Measurements from ENCODE around the gene ITIH2. TPM values are rescaled to one million over a fixed set of nuclear protein-coding genes. Genes with fewer than 3 reads are reported as not detected.

The ITIH2 gene
- total and polyA plus RNA-seq, 2 of the 8 experiments (the other 6 are each of a cell fraction or from before 2014, with no cell fraction given) = not detected

GRCh38 chr10:7776777-7777176, 73.7 kb downstream of the ITIH2 start:
- Histone ChIP-seq H3K56ac (replicated peaks; ENCODE audit: insufficient read length, low read depth, low read length) (no peak overlapping the region), H3K9ac (replicated peaks in 1 of 4; ENCODE audit: extremely low read depth in 1 of 4, low read depth in 3 of 4, low read length in 3 of 4) (no peak overlapping the region), H3K9me3 (ENCODE audit: insufficient read depth in 2 of 2, low read depth in 1 of 2, low read length in 1 of 2) (no peaks in the 10 kb centered on the region), H2BK20ac (ENCODE audit: low read length) (no peak overlapping the region), H3K79me2 (ENCODE audit: control insufficient read depth in 1 of 2, insufficient read depth in 2 of 2, low read length in 2 of 2) (peaks cover 0 to 6% of the 10 kb centered on the region in 2 experiments; a peak in 2 of 4 replicates), H3K4me2 (ENCODE audit: insufficient read depth in 1 of 2, low read depth in 2 of 2, low read length in 2 of 2) (no peak overlapping the region), H3K4me3 (ENCODE audit: extremely low read depth in 1 of 4, insufficient read depth in 2 of 4, low read depth in 3 of 4, low read length in 4 of 4) (no peak overlapping the region), H3K27ac (ENCODE audit: low read depth, low read length) (no peak overlapping the region), H3K4me1 (replicated peaks in 1 of 4; ENCODE audit: control insufficient read depth in 3 of 4, insufficient read depth in 4 of 4, low read length in 3 of 4) (no peaks in the 10 kb centered on the region), H2BK120ac (replicated peaks; ENCODE audit: low read depth, low read length) (no peak overlapping the region), H2BK15ac (ENCODE audit: low read length) (no peak overlapping the region), H2BK5ac (ENCODE audit: low read depth, low read length) (no peak overlapping the region), H3K18ac (ENCODE audit: extremely low read depth, low read length) (no peak overlapping the region), H2BK12ac (ENCODE audit: low read depth, low read length) (no peak overlapping the region), H3K23me2 (ENCODE audit: low read depth, low read length) (no peaks in the 10 kb centered on the region), H4K8ac (ENCODE audit: extremely low read depth, insufficient read depth, low read length) (no peak overlapping the region), H4K91ac (replicated peaks; ENCODE audit: insufficient read length, low read length) (no peak overlapping the region), H3K4ac (replicated peaks; ENCODE audit: insufficient read length, low read depth, low read length) (no peak overlapping the region), H3K36me3 (ENCODE audit: control insufficient read depth in 2 of 4, insufficient read depth in 4 of 4, low read length in 3 of 4) (peaks cover 7 to 51% (median 24%) of the 10 kb centered on the region in 4 experiments), H2AFZ (ENCODE audit: low read length) (no peak overlapping the region), H3K14ac (ENCODE audit: insufficient read length) (no peak overlapping the region), H3K27me3 (replicated peaks in 1 of 4; ENCODE audit: control insufficient read depth in 3 of 4, extremely low read depth in 1 of 4, insufficient read depth in 3 of 4, low read length in 3 of 4) (no peaks in the 10 kb centered on the region), H4K5ac (ENCODE audit: insufficient read length, low read depth, low read length) (no peak overlapping the region), H2AK5ac (ENCODE audit: low read depth, low read length) (no peak overlapping the region), H3K79me1 (ENCODE audit: low read depth, low read length) (no peaks in the 10 kb centered on the region), H3K23ac (ENCODE audit: insufficient read length) (no peak overlapping the region), H4K20me1 (replicated peaks in 1 of 2; ENCODE audit: control insufficient read depth in 1 of 2, insufficient read depth in 2 of 2, low read length in 2 of 2) (peaks cover 0 to 4% of the 10 kb centered on the region in 2 experiments)
- ChIA-PET CTCF (ENCODE audit: partially characterized antibody) (interaction anchor here (0.5 to 2.0 kb wide), 3 partner anchors 19 to 251 kb away, joined by 3 to 7 read pairs (median 4); no protein-coding TSS in a partner anchor), POLR2A (ENCODE audit: partially characterized antibody) (interaction anchor here (0.6 to 2.0 kb wide), 3 partner anchors 10 to 20 kb away, joined by 3 to 7 read pairs (median 7); partner anchors contain the start of genes ATP5F1C and KIN)
- no peak for FAIRE-seq
- TF ChIP-seq POU5F1 (IDR thresholded peaks at IDR 0.05; ENCODE audit: low read depth, low read length) = no peak
- TF ChIP-seq SIX5 (IDR thresholded peaks at IDR 0.05; ENCODE audit: low read depth, low read length) = no peak
- DNase-seq (ENCODE audit: low read depth in 1 of 2, low spot score in 2 of 2) = no peak
- WGBS, 2 experiments (ENCODE audit: extremely low coverage in 1 of 2, insufficient coverage in 1 of 2, insufficient read length in 1 of 2, insufficient replicate concordance in 2 of 2, low coverage in 1 of 2, low lambda C conversion rate in 2 of 2, missing lambda C conversion rate in 1 of 2) = 100% methylated on average over 2 of the region's 2 CpGs; no CpG with 5 or more reads in 1 of the 2 experiments

Measured in H1 (cell line).